K562 (cell line): ENCODE measurements around the gene GOLGA2. TPM values are rescaled to one million over a fixed set of nuclear protein-coding genes. Genes with fewer than 3 reads are reported as not detected.

Experiments
- CC2D1A ChIP-seq: fragments of 450-650 bp; IDR thresholded peaks from 2 replicates; pipeline ENCODE4 v1.6.1; 2017; ENCODE audit warnings: mild to moderate bottlenecking
- CXXC5 ChIP-seq: fragments of 250-450 bp; sonication (Bioruptor Pico); IDR thresholded peaks from 2 replicates; pipeline ENCODE4 v1.8.0; 2022; ENCODE audit warnings: inconsistent platforms, mild to moderate bottlenecking, moderate library complexity
- ERF ChIP-seq: fragments of 450-650 bp; formaldehyde crosslinking; IDR thresholded peaks from 2 replicates; pipeline ENCODE4 v1.4.0; 2020; ENCODE audit warnings: mild to moderate bottlenecking, mixed read lengths
- FOXA3 ChIP-seq, 2 experiments: fragments of 450-650 bp in 1 of 2; sonication (generic) in 1 of 2; formaldehyde crosslinking; IDR thresholded peaks in 1 of 2; conservative IDR thresholded peaks in 1 of 2; 2 replicates each; pipeline versions ENCODE4 v1.4.0 to v1.8.0; 2020 to 2022; ENCODE audit warnings: mild to moderate bottlenecking in 2 of 2, missing genetic modification reagents in 1 of 2
- JUNB ChIP-seq: fragments of 450-650 bp; formaldehyde crosslinking; conservative IDR thresholded peaks from 2 replicates; pipeline ENCODE4 v1.4.0; 2020; ENCODE audit warnings: mild to moderate bottlenecking
- MED1 ChIP-seq: sonication (generic); formaldehyde crosslinking; IDR thresholded peaks from 2 replicates; pipeline ENCODE4 v1.8.1; 2023; ENCODE audit warnings: missing genetic modification reagents, borderline replicate concordance
- MEIS2 ChIP-seq: fragments of 450-650 bp; IDR thresholded peaks from 2 replicates; pipeline ENCODE4 v1.6.1; 2014; ENCODE audit warnings: mild to moderate bottlenecking; ENCODE audit not compliant: partially characterized antibody
- NELFE ChIP-seq: IDR thresholded peaks from 2 replicates; pipeline ENCODE4 v1.6.1; 2011; ENCODE audit warnings: mild to moderate bottlenecking; ENCODE audit not compliant: insufficient read depth, insufficient read length
- NUFIP1 ChIP-seq: fragments of 450-650 bp; IDR thresholded peaks from 2 replicates; pipeline ENCODE4 v1.6.1; 2018; ENCODE audit not compliant: partially characterized antibody
- PHB ChIP-seq: fragments of 250-450 bp; sonication (Bioruptor Pico); IDR thresholded peaks from 2 replicates; pipeline ENCODE4 v1.5.0; 2021
- RB1 ChIP-seq: fragments of 450-650 bp; IDR thresholded peaks from 2 replicates; pipeline ENCODE4 v1.6.1; 2017; ENCODE audit warnings: low read depth, mild to moderate bottlenecking
- SMAD4 ChIP-seq: fragments of 250-450 bp; sonication (Bioruptor Pico); conservative IDR thresholded peaks from 2 replicates; pipeline ENCODE4 v1.8.0; 2021; ENCODE audit warnings: inconsistent platforms, mild to moderate bottlenecking, moderate library complexity
- TARDBP ChIP-seq: fragments of 450-650 bp; IDR thresholded peaks from 2 replicates; pipeline ENCODE4 v1.6.1; 2016
- USF1 ChIP-seq: sonication (generic); formaldehyde crosslinking; IDR thresholded peaks from 2 replicates; pipeline ENCODE4 v1.9.0; 2022; ENCODE audit warnings: mild to moderate bottlenecking, missing genetic modification reagents
- ZEB2 ChIP-seq: fragments of 450-650 bp; IDR thresholded peaks from 2 replicates; pipeline ENCODE4 v1.6.1; 2016
- ZNF274 ChIP-seq: IDR thresholded peaks from 2 replicates; pipeline ENCODE4 v1.6.1; 2011; ENCODE audit warnings: low read depth, mild to moderate bottlenecking, low read length, moderate library complexity, borderline replicate concordance
- ZNF436 ChIP-seq: fragments of 250-450, 450-650 bp; sonication (Bioruptor Pico); formaldehyde crosslinking; IDR thresholded peaks from 2 replicates; pipeline ENCODE4 v1.7.0; 2020; ENCODE audit warnings: mild to moderate bottlenecking
- polyA plus RNA-seq, 8 experiments: library from polyadenylated mRNA; depleted of rRNA in 4 of 8; stranded (reverse) in 5 of 8; unstranded in 3 of 8; fragments of >200 nt; fragmentation: Nextera tagmentation in 2 of 8; fragmentation: Illumina TruSeq in 1 of 8; extraction: Ambion mirVana in 2 of 8; extraction: Trizol in 1 of 8; gene quantifications; 2 replicates each; pipeline versions ENCODE4 v1.2.1 to v1.2.3, GENCODE V29; 2011 to 2014; ENCODE audit warnings: inconsistent platforms in 1 of 8, missing spikeins in 1 of 8
- total RNA-seq, 7 experiments: library from RNA; depleted of rRNA in 6 of 7; stranded (reverse); fragments of >200 nt in 6 of 7; fragmentation: Illumina TruSeq in 2 of 7; extraction: Trizol in 2 of 7; gene quantifications; 2 replicates each; pipeline versions ENCODE4 v1.2.1 to v1.2.3, GENCODE V29; 2011 to 2021; ENCODE audit warnings: low replicate concordance in 1 of 7
- TF ChIP-seq, protein P1 (sequence below): fragments of 250-450 bp; sonication (Bioruptor Pico); IDR thresholded peaks from 2 replicates; pipeline ENCODE4 v1.4.0; 2020; ENCODE audit warnings: mild to moderate bottlenecking
- TF ChIP-seq, protein P2 (sequence below): IDR thresholded peaks from 2 replicates; pipeline ENCODE4 v1.6.1; 2012; ENCODE audit warnings: low read depth, low read length, improper control_type of control experiment, borderline replicate concordance
- TF ChIP-seq, protein P3 (sequence below): fragments of 450-650 bp; IDR thresholded peaks from 2 replicates; pipeline ENCODE4 v1.6.1; 2016; ENCODE audit warnings: low read depth, mild to moderate bottlenecking, moderate library complexity

Gene GOLGA2
- total and polyA plus RNA-seq, 9 of the 15 experiments (the other 6 are each of a cell fraction or from before 2014, with no cell fraction given) = 15.7 to 138 (median 76.0) TPM

- TF ChIP-seq, protein P1, sequence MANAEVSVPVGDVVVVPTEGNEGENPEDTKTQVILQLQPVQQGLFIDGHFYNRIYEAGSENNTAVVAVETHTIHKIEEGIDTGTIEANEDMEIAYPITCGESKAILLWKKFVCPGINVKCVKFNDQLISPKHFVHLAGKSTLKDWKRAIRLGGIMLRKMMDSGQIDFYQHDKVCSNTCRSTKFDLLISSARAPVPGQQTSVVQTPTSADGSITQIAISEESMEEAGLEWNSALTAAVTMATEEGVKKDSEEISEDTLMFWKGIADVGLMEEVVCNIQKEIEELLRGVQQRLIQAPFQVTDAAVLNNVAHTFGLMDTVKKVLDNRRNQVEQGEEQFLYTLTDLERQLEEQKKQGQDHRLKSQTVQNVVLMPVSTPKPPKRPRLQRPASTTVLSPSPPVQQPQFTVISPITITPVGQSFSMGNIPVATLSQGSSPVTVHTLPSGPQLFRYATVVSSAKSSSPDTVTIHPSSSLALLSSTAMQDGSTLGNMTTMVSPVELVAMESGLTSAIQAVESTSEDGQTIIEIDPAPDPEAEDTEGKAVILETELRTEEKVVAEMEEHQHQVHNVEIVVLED = no peak
- no peak for TF ChIP-seq USF1 (CRISPR knock-in tag)
- no peak for TF ChIP-seq MEIS2
- TF ChIP-seq PHB (CRISPR knock-in tag) = no peak
- TF ChIP-seq ZNF274 = peak; percentile 28; the same call in 1 of the 2 replicates
- no peak for TF ChIP-seq MED1 (CRISPR knock-in tag)
- no peak for TF ChIP-seq ZNF436 (CRISPR knock-in tag)
- no peak for TF ChIP-seq RB1
- TF ChIP-seq, protein P2, sequence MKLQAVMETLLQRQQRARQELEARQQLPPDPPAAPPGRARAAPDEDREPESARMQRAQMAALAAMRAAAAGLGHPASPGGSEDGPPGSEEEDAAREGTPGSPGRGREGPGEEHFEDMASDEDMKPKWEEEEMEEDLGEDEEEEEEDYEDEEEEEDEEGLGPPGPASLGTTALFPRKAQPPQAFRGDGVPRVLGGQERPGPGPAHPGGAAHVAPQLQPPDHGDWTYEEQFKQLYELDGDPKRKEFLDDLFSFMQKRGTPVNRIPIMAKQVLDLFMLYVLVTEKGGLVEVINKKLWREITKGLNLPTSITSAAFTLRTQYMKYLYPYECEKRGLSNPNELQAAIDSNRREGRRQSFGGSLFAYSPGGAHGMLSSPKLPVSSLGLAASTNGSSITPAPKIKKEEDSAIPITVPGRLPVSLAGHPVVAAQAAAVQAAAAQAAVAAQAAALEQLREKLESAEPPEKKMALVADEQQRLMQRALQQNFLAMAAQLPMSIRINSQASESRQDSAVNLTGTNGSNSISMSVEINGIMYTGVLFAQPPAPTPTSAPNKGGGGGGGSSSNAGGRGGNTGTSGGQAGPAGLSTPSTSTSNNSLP = peak; percentile 86
- TF ChIP-seq, protein P3, sequence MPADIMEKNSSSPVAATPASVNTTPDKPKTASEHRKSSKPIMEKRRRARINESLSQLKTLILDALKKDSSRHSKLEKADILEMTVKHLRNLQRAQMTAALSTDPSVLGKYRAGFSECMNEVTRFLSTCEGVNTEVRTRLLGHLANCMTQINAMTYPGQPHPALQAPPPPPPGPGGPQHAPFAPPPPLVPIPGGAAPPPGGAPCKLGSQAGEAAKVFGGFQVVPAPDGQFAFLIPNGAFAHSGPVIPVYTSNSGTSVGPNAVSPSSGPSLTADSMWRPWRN = no peak
- no peak for TF ChIP-seq NELFE
- TF ChIP-seq JUNB (CRISPR knock-in tag) = peak; percentile 52
- peak; percentile 99 for TF ChIP-seq SMAD4 (CRISPR knock-in tag)
- TF ChIP-seq NUFIP1 = no peak
- TF ChIP-seq FOXA3 (CRISPR knock-in tag; conservative IDR thresholded peaks at IDR 0.05 in 1 of 2, IDR thresholded peaks at IDR 0.05 in 1 of 2) = 0 out of 4 replicates have a peak, but pooled peaks of 1 of the 2 experiments have one; percentile 4
- peak; percentile 84 for TF ChIP-seq ERF (CRISPR knock-in tag)
- TF ChIP-seq CXXC5 = peak; percentile 60
- no peak for TF ChIP-seq CC2D1A
- no peak for TF ChIP-seq TARDBP
- no peak for TF ChIP-seq ZEB2
Observed at GRCh38 chr9:128296340-128297220, 20.8 kb upstream of the GOLGA2 start (continued).
